ENCODE data around the gene ABAT. TPM values are rescaled to one million over a fixed set of nuclear protein-coding genes. Genes with fewer than 3 reads are reported as not detected.
A peak's percentile ranks its signal among the peaks of the same experiment; 100 is the strongest.

The ABAT gene
- total and polyA plus RNA-seq, 5 donors = 10.9 to 42.4 (median 16.8) TPM

DNA sequence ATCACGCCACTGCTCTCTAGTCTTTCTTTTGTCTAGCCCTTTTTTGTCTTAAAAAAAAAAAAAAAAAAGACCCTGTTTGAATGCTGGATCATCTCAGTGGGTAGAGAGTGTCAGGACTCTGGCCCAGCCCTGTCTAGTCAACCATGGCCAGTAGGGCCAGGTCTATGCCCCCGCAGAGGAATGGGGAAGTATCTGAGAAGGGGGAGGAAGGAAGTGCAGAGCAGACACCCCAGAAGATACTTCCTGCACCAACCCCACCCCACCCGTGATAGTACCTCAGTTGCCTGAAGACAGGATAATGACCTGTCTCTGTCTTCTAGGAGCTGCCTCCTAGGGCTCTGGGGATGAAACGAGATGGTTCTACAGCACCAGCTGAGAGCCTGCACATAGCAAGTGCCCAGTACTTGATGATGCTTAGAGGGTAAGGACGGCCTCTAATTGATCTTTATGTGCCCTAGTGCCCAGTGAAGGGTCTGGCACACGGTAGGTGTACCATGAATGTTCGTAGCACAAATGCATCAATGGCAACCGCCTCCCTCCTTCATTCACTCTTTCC, 55.4 kb downstream of the ABAT start:
- DNase-seq (no peak), ATAC-seq (peak in 1 of 2 donors; percentile 49)
- intact Hi-C loops (cut with DNase I) = no loop called here
- Histone ChIP-seq H3K9me3 (ENCODE audit: control insufficient read depth, low read length) (no peaks in the 10 kb centered on the region), H3K27ac (ENCODE audit: low read length) (no peak overlapping the region), H3K4me1 (ENCODE audit: control insufficient read depth, insufficient read depth, low read length) (no peaks in the 10 kb centered on the region), H3K27me3 (ENCODE audit: control insufficient read depth, insufficient read depth) (no peaks in the 10 kb centered on the region), H3K4me3 (ENCODE audit: low read length) (no peak overlapping the region)
- 76% methylated on average over 8 of the region's 8 CpGs for WGBS

GRCh38 chr16:8730335-8730915, 56.0 kb downstream of the ABAT start:
- H3K27me3 ChIP-seq (ENCODE audit: control insufficient read depth, insufficient read depth) = no peaks in the 10 kb centered on the region
- peak; percentile 42 to 75 for ATAC-seq
- 66% methylated on average over 8 of the region's 8 CpGs for WGBS
- no peaks in the 10 kb centered on the region for H3K9me3 ChIP-seq (ENCODE audit: control insufficient read depth, low read length)
- H3K4me3 ChIP-seq (ENCODE audit: low read length) = no peak overlapping the region
- intact Hi-C loops (cut with DNase I) = no loop called here
- H3K4me1 ChIP-seq (ENCODE audit: control insufficient read depth, insufficient read depth, low read length) = no peaks in the 10 kb centered on the region
- no peak for DNase-seq
- no peak overlapping the region for H3K27ac ChIP-seq (ENCODE audit: low read length)

DNA sequence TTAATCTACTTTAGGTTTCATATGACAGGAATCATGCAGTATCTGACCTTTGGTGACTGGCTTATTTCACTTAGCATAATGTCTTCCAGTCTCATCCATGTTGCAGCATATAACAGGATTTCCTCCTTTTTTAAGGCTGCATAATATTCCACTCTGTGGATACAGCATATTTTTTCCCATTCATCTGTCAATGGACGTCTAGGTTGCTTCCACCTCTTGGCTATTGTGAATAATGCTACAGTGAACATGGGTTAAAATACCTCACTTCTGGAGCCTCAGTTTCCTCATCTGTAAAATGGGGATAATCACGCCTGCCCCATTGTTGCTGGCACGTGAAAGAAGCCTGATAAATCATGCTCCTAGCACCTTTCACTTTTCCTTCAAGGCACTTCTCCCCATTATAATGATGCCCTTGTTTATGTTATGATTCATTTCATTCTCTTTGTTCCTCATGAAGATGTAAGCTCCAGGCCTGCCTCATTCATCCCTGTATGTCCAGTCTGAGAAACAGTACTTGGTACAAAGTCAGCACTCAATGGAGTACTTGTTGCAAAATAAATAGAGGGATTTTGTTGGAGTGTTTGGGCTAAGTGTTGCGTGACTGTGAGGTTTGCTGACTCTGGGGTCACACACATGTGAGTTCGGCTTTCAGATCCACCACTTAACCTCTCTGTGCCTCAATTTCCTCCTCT, 59.6 kb downstream of the ABAT start:
- WGBS = 92% methylated on average over 5 of the region's 5 CpGs
- no peak for DNase-seq
- no peaks in the 10 kb centered on the region for H3K27me3 ChIP-seq (ENCODE audit: control insufficient read depth, insufficient read depth)
- H3K4me1 ChIP-seq (ENCODE audit: control insufficient read depth, insufficient read depth, low read length) = no peaks in the 10 kb centered on the region
- H3K27ac ChIP-seq (ENCODE audit: low read length) = no peak overlapping the region
- H3K9me3 ChIP-seq (ENCODE audit: control insufficient read depth, low read length) = no peaks in the 10 kb centered on the region
- intact Hi-C loops (cut with DNase I) = no loop called here
- no peak overlapping the region for H3K4me3 ChIP-seq (ENCODE audit: low read length)
- no peak for ATAC-seq

DNA sequence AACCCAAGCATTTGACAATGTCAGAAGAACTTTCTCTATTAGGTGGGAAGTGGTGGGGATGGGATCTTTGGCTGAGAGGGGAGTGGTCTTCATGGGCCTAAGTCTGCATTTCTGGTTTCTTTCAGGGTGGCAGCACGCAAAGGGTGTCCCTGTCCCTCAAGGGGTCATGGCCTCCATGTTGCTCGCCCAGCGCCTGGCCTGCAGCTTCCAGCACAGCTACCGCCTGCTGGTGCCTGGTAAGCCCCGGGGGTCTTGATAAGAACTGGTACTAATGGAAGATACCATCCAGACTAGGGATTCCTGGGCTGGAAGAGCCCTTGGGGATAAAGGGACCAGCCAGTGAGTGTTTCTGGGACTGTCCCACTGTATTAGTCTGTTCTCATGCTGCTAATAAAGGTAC, 61.2 kb downstream of the ABAT start:
- no peak overlapping the region for H3K4me3 ChIP-seq (ENCODE audit: low read length)
- WGBS = 80% methylated on average over 5 of the region's 5 CpGs
- no peak overlapping the region for H3K27ac ChIP-seq (ENCODE audit: low read length)
- H3K4me1 ChIP-seq (ENCODE audit: control insufficient read depth, insufficient read depth, low read length) = no peaks in the 10 kb centered on the region
- ATAC-seq (no peak), DNase-seq (no peak)
- intact Hi-C loops (cut with DNase I) = no loop called here
- no peaks in the 10 kb centered on the region for H3K27me3 ChIP-seq (ENCODE audit: control insufficient read depth, insufficient read depth)
- H3K9me3 ChIP-seq (ENCODE audit: control insufficient read depth, low read length) = no peaks in the 10 kb centered on the region

- WGBS = 78% methylated on average over 9 of the region's 9 CpGs
- no peaks in the 10 kb centered on the region for H3K9me3 ChIP-seq (ENCODE audit: control insufficient read depth, low read length)
- intact Hi-C loops (cut with DNase I) = no loop called here
- no peak overlapping the region for H3K4me3 ChIP-seq (ENCODE audit: low read length)
- no peak overlapping the region for H3K27ac ChIP-seq (ENCODE audit: low read length)
- ATAC-seq (peak in 1 of 2 donors; percentile 12), DNase-seq (no peak)
- H3K27me3 ChIP-seq (ENCODE audit: control insufficient read depth, insufficient read depth) = no peaks in the 10 kb centered on the region
- no peaks in the 10 kb centered on the region for H3K4me1 ChIP-seq (ENCODE audit: control insufficient read depth, insufficient read depth, low read length)
Observed at GRCh38 chr16:8736123-8736668, 61.8 kb downstream of the ABAT start.

GRCh38 chr16:8739151-8739550, 64.7 kb downstream of the ABAT start:
- no peak for ATAC-seq
- Histone ChIP-seq H3K27ac (ENCODE audit: low read length) (no peak overlapping the region), H3K27me3 (ENCODE audit: control insufficient read depth, insufficient read depth) (no peaks in the 10 kb centered on the region), H3K4me1 (ENCODE audit: control insufficient read depth, insufficient read depth, low read length) (no peaks in the 10 kb centered on the region), H3K4me3 (ENCODE audit: low read length) (no peak overlapping the region), H3K9me3 (ENCODE audit: control insufficient read depth, low read length) (no peaks in the 10 kb centered on the region)
- WGBS = 88% methylated on average over 6 of the region's 6 CpGs
- intact Hi-C loops (cut with DNase I) = no loop called here
- no peak for DNase-seq

- no peak overlapping the region for H3K4me3 ChIP-seq (ENCODE audit: low read length)
- peak; percentile 24 to 45 for ATAC-seq
- peak overlapping the region; percentile 88 for H3K27ac ChIP-seq (ENCODE audit: low read length)
- WGBS = 71% methylated on average over 13 of the region's 13 CpGs
- H3K27me3 ChIP-seq (ENCODE audit: control insufficient read depth, insufficient read depth) = no peaks in the 10 kb centered on the region
- DNase-seq = no peak
- intact Hi-C loops (cut with DNase I) = no loop called here
- no peaks in the 10 kb centered on the region for H3K9me3 ChIP-seq (ENCODE audit: control insufficient read depth, low read length)
- no peaks in the 10 kb centered on the region for H3K4me1 ChIP-seq (ENCODE audit: control insufficient read depth, insufficient read depth, low read length)
Observed at GRCh38 chr16:8739989-8740704, 65.7 kb downstream of the ABAT start.

DNA sequence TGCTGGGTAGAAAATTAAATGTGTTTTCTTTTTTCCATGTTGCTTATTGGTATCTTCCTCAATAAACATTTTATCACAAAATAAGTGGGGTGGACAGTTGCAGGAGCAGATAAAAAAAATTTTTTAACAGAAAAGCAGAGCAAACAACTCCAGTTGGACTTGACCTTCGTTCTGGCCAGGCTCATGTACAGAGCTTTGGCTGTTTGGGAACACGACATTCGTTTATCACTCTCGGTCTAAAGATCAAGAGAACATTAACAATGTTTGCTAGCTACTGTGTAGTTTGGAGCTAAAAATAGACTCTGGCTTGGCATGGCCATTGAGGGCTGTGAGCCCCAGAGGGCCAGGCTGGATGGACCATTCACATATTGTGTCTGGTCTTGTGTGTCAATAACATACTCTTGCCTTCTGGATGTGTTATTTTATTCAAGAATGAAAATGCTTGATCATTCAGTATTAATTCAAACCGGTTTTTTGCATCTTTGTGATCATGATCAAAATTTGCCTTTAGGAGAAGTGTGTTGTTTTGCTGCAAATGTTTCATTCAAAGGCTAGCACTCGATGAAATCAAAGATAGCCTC, 66.4 kb downstream of the ABAT start:
- DNase-seq = no peak
- WGBS = 38% methylated on average over 6 of the region's 6 CpGs
- Histone ChIP-seq H3K27ac (ENCODE audit: low read length) (peak overlapping the region; percentile 3), H3K4me1 (ENCODE audit: control insufficient read depth, insufficient read depth, low read length) (no peaks in the 10 kb centered on the region), H3K4me3 (ENCODE audit: low read length) (no peak overlapping the region), H3K27me3 (ENCODE audit: control insufficient read depth, insufficient read depth) (no peaks in the 10 kb centered on the region), H3K9me3 (ENCODE audit: control insufficient read depth, low read length) (no peaks in the 10 kb centered on the region)
- peak; percentile 83 to 90 for ATAC-seq
- intact Hi-C loops (cut with DNase I) = no loop called here

GRCh38 chr16:8741636-8742035, 67.2 kb downstream of the ABAT start:
- ATAC-seq (no peak), DNase-seq (no peak)
- Histone ChIP-seq H3K4me1 (ENCODE audit: control insufficient read depth, insufficient read depth, low read length) (no peaks in the 10 kb centered on the region), H3K9me3 (ENCODE audit: control insufficient read depth, low read length) (no peaks in the 10 kb centered on the region), H3K27ac (ENCODE audit: low read length) (peak overlapping the region; percentile 77), H3K27me3 (ENCODE audit: control insufficient read depth, insufficient read depth) (no peaks in the 10 kb centered on the region), H3K4me3 (ENCODE audit: low read length) (no peak overlapping the region)
- 76% methylated on average over 2 of the region's 2 CpGs for WGBS
- intact Hi-C loops (cut with DNase I) = no loop called here

DNA sequence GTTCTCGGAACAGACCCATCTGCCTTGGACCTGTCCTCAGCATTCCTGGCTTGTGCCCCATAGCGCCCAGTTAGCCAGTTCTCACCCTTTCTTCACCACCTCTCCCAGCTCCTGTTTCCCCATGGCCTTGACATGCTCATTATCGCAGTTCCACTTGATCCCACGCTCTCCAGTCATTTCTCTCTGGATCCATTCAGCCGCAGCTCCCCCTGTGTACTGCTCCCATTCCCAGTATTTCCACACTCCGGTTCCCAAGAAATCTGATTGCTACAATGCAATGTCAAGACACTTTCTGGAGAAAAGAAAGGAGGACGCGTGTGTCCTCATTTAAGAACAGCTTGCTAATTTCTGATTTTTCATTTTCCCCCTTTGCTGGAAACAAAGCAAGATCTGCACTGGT, 67.7 kb downstream of the ABAT start:
- no peak overlapping the region for H3K4me3 ChIP-seq (ENCODE audit: low read length)
- WGBS = 30% methylated on average over 8 of the region's 8 CpGs
- intact Hi-C loops (cut with DNase I) = no loop called here

More for the DNA sequence above, 67.7 kb downstream of the ABAT start:
- DNase-seq = no peak
- no peaks in the 10 kb centered on the region for H3K27me3 ChIP-seq (ENCODE audit: control insufficient read depth, insufficient read depth)
- no peaks in the 10 kb centered on the region for H3K9me3 ChIP-seq (ENCODE audit: control insufficient read depth, low read length)
- ATAC-seq = peak; percentile 50 to 63
- H3K27ac ChIP-seq (ENCODE audit: low read length) = peak overlapping the region; percentile 77
- no peaks in the 10 kb centered on the region for H3K4me1 ChIP-seq (ENCODE audit: control insufficient read depth, insufficient read depth, low read length)
